ENCODE measurements around the gene MDFI.

Gene MDFI

DNA sequence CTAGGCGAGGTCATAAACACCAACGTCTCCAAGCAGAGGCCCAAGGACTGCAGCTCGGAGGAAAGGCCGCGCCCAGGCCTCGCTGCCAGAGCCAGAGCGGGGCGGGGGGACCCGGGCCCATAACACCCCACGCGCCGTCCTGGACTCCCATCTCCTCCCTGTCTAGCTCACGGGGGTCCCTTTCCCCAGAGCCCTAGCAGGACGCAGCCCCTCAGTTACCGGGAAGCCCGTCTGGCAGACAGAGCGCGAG, 44.9 kb downstream of the MDFI start:
- H3K9me3 ChIP-seq (ENCODE audit: control insufficient read depth in 5 of 5, low read length in 5 of 5) = no peaks in the 10 kb centered on the region
- H3K27ac ChIP-seq (ENCODE audit: low read depth, low read length) = peak overlapping the region; percentile 23
- H3K4me1 ChIP-seq (ENCODE audit: control insufficient read depth in 5 of 5, insufficient read depth in 5 of 5, low read length in 5 of 5) = peaks cover 2 to 40% (median 30%) of the 10 kb centered on the region in 5 donors
- peak overlapping the region in 4 of 5 donors; percentile 68 to 77 (median 73) for H3K9ac ChIP-seq (ENCODE audit: low read length in 5 of 5)
- peaks cover 0 to 34% (median 27%) of the 10 kb centered on the region in 5 donors for H3K36me3 ChIP-seq (ENCODE audit: control insufficient read depth in 5 of 5, insufficient read depth in 5 of 5, low read length in 5 of 5)
- peak overlapping the region in 4 of 5 donors; percentile 60 to 73 (median 64) for H3K4me3 ChIP-seq (ENCODE audit: low read depth in 1 of 5, low read length in 5 of 5)
- H3K27me3 ChIP-seq (ENCODE audit: control insufficient read depth in 5 of 5, insufficient read depth in 4 of 5, low read length in 5 of 5) = no peaks in the 10 kb centered on the region

DNA sequence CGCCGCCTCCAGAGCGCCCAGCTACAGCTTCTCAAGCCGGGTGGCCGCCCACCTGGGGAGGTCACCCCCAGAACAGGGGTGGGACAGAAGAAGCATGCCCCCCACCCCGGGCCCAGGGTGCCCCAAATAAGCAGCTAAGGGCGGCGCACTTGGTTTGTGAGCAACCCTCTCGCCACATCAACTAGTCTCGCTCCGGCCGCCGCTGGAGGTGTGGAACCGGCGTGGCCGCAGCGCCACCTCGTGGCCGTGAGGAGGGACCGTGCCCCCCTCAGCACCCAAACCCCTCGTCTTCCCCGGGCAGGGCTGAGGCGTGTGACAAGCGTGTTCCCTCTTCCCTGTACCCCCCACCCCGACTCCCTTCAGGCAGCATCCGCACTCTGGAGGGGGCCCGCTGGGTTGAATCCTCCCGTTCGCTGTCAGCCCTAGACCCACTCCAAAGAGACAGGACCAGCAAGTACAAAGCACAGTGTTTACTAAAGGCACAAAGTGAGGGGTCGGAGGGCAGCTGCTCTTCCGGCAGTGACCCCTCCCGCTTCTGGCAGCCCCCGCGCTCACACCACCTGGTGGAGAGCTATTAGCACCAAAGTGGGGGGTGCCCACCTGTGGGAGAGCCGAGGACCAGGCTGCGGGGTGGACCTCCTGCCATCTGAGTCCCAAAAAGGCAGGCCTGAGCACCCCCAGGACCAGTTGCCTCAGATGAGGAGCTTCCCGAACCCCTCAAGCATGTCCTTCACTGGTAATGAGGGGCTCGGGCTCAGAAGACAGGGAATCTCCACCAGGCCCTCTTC, 45.4 kb downstream of the MDFI start:
- H3K4me3 ChIP-seq (ENCODE audit: low read depth in 1 of 5, low read length in 5 of 5) = peak overlapping the region in 4 of 5 donors; percentile 60 to 73 (median 64)
- peaks cover 2 to 45% (median 35%) of the 10 kb centered on the region in 5 donors for H3K4me1 ChIP-seq (ENCODE audit: control insufficient read depth in 5 of 5, insufficient read depth in 5 of 5, low read length in 5 of 5)
- no peaks in the 10 kb centered on the region for H3K27me3 ChIP-seq (ENCODE audit: control insufficient read depth in 5 of 5, insufficient read depth in 4 of 5, low read length in 5 of 5)
- H3K9me3 ChIP-seq (ENCODE audit: control insufficient read depth in 5 of 5, low read length in 5 of 5) = no peaks in the 10 kb centered on the region
- peak overlapping the region; percentile 23 for H3K27ac ChIP-seq (ENCODE audit: low read depth, low read length)
- H3K9ac ChIP-seq (ENCODE audit: low read length in 5 of 5) = peak overlapping the region in 4 of 5 donors; percentile 68 to 77 (median 73)
- H3K36me3 ChIP-seq (ENCODE audit: control insufficient read depth in 5 of 5, insufficient read depth in 5 of 5, low read length in 5 of 5) = peaks cover 0 to 39% (median 32%) of the 10 kb centered on the region in 5 donors

DNA sequence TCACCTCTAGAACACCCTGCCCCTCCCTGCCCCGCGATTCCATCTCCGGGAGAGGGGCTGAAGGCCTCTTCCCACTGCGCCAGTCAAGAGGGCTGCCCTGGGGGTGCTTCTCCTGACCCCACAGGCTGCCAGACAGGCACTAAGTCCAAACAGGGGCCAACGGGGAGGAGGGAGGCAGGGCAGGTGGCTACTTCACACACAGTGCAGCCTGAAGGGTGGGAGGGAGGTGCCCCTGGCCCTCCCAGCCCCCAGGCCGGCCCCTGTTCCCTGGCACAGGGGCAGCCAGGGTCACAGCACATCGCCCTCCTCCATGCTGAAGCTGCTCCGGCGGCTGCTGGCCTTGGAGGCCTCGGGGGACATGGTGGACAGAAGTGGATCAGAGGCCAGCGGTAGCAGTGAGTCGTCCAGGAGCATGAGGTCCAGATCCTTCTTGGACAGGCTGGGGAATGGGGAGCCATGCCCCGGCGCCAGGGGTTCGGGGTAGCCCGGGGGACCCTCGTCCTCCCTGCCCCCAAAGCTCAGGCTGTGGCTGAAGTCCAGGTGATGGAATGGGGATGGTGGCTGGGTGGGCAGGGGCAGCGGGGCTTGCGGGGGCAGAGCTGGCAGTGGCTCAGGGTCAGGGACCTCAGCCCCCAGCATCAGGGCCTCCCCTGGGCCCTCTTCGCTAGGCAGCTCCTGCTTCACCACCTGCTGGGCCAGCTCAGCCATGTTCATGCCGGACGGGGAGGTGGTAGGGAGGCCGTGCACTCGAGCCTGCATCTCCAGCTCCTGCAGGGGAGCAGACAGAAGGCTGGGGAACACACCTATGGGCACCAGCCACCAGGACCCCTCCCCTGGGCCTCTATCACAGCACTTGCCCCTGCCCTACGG, 46.3 kb downstream of the MDFI start:
- peak overlapping the region in 1 of 5 donors; percentile 53 for H3K9ac ChIP-seq (ENCODE audit: low read length in 5 of 5)
- H3K27ac ChIP-seq (ENCODE audit: low read depth, low read length) = no peak overlapping the region
- H3K4me1 ChIP-seq (ENCODE audit: control insufficient read depth in 5 of 5, insufficient read depth in 5 of 5, low read length in 5 of 5) = peaks cover 2 to 53% (median 43%) of the 10 kb centered on the region in 5 donors
- H3K27me3 ChIP-seq (ENCODE audit: control insufficient read depth in 5 of 5, insufficient read depth in 4 of 5, low read length in 5 of 5) = no peaks in the 10 kb centered on the region
- no peak overlapping the region for H3K4me3 ChIP-seq (ENCODE audit: low read depth in 1 of 5, low read length in 5 of 5)
- H3K36me3 ChIP-seq (ENCODE audit: control insufficient read depth in 5 of 5, insufficient read depth in 5 of 5, low read length in 5 of 5) = peaks cover 0 to 47% (median 35%) of the 10 kb centered on the region in 5 donors
- H3K9me3 ChIP-seq (ENCODE audit: control insufficient read depth in 5 of 5, low read length in 5 of 5) = no peaks in the 10 kb centered on the region

DNA sequence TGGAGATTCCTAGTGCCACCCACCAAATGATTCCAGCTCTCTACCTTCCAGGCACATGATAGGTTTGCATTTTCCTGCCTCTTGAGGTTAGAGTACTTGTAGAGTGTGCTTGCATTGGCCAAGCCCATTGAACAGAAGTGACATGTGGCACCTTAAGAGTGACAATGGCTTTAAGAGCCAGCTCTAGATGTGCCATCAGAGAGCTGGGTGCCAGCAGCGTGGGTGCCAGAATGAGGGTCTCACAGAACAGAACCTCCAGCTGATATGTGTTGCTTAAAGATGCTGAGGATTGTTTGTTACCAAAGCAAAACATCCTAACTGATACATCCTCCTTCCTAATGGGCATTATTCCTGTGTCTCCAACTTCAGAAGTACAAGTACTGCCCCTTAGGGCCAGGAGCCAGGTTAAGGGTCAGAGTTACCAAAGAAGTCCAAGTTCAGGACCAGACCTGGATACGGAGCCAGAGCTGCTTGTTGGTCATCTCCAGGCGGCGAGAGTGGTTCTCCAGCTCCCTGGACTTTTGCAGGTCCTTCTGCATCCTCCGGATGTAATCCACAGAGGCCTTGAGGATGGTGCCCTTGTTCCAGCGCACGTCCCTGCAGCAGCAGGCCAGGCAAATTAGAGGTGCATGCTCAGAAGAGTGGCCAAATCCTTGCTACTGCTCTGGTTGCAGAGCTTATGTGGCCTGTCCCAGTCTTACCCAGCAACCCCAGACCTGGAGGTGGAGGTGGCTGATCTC, 47.5 kb downstream of the MDFI start:
- Histone ChIP-seq H3K4me1 (ENCODE audit: control insufficient read depth in 5 of 5, insufficient read depth in 5 of 5, low read length in 5 of 5) (peaks cover 2 to 55% (median 46%) of the 10 kb centered on the region in 5 donors), H3K27ac (ENCODE audit: low read depth, low read length) (no peak overlapping the region), H3K4me3 (ENCODE audit: low read depth in 1 of 5, low read length in 5 of 5) (no peak overlapping the region), H3K9ac (ENCODE audit: low read length in 5 of 5) (no peak overlapping the region), H3K9me3 (ENCODE audit: control insufficient read depth in 5 of 5, low read length in 5 of 5) (no peaks in the 10 kb centered on the region), H3K36me3 (ENCODE audit: control insufficient read depth in 5 of 5, insufficient read depth in 5 of 5, low read length in 5 of 5) (peaks cover 0 to 57% (median 40%) of the 10 kb centered on the region in 5 donors), H3K27me3 (ENCODE audit: control insufficient read depth in 5 of 5, insufficient read depth in 4 of 5, low read length in 5 of 5) (no peaks in the 10 kb centered on the region)

DNA sequence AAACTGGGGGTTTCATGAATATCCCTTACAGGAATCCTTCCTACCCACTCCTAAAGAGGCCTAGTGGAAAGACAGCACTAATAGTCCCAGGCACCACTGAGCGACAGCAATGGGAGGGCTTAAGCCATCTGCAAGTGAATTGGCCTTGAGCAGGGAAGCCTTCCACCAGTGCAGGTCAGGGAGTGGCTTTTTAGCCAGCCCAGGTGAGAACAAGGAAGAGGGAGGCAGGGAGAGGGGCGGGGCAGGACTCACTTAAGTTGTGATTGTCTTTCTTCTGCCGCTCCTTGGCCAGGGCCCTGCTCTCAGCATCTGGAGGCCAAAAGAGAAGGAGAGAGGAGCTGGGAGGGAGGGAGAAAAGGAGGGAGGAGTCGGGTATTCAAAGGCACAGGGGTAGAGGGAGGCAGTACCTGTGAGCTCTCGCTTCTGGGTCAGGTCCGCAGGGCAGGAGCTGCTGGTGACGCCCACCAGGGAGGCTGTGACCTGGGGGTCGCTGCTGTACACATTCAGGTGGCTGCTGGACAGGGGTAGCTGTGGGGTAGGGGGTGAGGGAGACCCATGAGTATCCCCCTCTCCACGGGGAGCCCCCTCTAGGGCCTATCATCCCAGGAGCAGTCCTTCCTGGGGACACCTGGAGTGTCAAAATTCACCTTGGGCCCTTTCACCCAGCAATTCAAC, 49.4 kb downstream of the MDFI start:
- Histone ChIP-seq H3K36me3 (ENCODE audit: control insufficient read depth in 5 of 5, insufficient read depth in 5 of 5, low read length in 5 of 5) (peaks cover 0 to 64% (median 43%) of the 10 kb centered on the region in 5 donors), H3K9ac (ENCODE audit: low read length in 5 of 5) (no peak overlapping the region), H3K27ac (ENCODE audit: low read depth, low read length) (no peak overlapping the region), H3K4me3 (ENCODE audit: low read depth in 1 of 5, low read length in 5 of 5) (no peak overlapping the region), H3K27me3 (ENCODE audit: control insufficient read depth in 5 of 5, insufficient read depth in 4 of 5, low read length in 5 of 5) (no peaks in the 10 kb centered on the region), H3K4me1 (ENCODE audit: control insufficient read depth in 5 of 5, insufficient read depth in 5 of 5, low read length in 5 of 5) (peaks cover 0 to 46% (median 40%) of the 10 kb centered on the region in 5 donors), H3K9me3 (ENCODE audit: control insufficient read depth in 5 of 5, low read length in 5 of 5) (no peaks in the 10 kb centered on the region)

DNA sequence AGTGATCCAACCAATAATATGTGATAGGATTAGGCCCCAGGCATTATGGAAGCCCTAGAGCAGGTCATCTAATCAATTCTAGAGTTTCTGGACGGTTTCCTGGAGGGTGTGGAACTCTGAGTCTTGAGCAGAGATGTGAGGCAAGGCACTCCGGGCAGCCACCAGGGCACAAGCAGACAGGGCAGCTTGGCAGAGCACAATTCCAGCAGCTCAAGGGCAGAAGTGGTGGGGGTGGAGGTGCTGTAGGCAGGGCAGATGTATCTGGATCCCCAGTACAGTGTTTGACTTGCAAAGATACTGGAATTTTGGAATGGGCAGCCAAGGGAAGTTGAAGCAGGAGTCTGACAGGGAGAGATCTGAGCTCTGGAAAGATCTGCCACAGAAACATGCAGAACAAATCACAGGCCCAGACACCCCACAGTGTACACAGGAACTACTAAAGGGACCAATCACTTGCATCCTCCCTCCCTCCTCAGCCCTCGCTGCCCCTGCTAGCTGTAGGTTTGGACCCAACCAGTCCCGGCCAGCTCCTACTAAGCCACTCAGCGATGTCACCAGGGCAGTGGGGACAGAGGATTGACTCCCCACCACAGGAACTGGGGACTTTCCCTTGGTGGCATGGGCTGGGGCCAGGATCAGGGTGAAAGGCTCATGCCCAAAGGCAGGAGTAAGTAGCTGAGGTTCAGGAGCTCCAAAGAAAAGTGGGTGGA, 50.1 kb downstream of the MDFI start:
- Histone ChIP-seq H3K36me3 (ENCODE audit: control insufficient read depth in 5 of 5, insufficient read depth in 5 of 5, low read length in 5 of 5) (peaks cover 0 to 64% (median 43%) of the 10 kb centered on the region in 5 donors), H3K9ac (ENCODE audit: low read length in 5 of 5) (no peak overlapping the region), H3K27me3 (ENCODE audit: control insufficient read depth in 5 of 5, insufficient read depth in 4 of 5, low read length in 5 of 5) (no peaks in the 10 kb centered on the region), H3K4me1 (ENCODE audit: control insufficient read depth in 5 of 5, insufficient read depth in 5 of 5, low read length in 5 of 5) (peaks cover 0 to 42% (median 32%) of the 10 kb centered on the region in 5 donors), H3K9me3 (ENCODE audit: control insufficient read depth in 5 of 5, low read length in 5 of 5) (no peaks in the 10 kb centered on the region), H3K4me3 (ENCODE audit: low read depth in 1 of 5, low read length in 5 of 5) (no peak overlapping the region), H3K27ac (ENCODE audit: low read depth, low read length) (no peak overlapping the region)

DNA sequence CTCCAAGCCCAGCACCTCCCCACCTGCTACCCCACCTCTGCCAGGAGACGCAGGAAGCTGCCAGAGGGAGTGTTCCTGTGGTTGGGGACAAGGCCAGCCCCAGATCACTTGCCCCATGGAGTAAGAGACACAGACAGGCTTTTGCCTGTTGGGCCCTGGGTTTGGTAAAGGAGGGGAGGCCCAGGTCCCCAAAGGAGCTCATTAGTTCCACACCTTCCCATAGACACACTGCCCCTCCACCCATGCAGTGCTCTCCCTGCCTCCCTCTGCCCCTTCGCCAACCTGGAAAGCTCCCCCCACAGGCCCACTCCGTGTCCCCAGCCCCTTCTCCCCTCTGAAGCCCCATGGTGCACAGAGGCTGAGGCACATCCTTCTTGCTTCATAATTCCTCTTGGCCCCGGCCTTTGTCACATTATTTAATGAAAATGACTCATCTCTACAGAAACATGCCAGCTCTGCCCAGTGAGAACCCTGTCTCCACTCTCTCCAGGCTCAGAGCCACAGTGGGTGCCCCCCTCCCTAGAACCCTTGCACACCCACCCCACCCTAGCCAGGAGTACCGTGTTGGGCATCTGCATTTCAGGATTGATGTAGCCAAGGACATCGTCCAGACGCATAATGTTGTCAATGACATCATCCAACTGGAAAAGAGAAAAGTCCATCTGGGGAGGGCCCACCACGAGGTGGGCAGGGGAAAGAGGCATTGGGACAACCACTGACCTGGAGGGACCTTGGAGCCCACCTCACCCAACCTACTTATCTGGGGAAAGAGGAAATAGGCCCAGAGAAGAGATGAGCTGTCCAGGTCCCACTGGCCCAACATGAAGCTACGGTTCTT, 51.1 kb downstream of the MDFI start:
- H3K4me1 ChIP-seq (ENCODE audit: control insufficient read depth in 5 of 5, insufficient read depth in 5 of 5, low read length in 5 of 5) = peaks cover 0 to 33% (median 22%) of the 10 kb centered on the region in 5 donors
- peak overlapping the region in 1 of 5 donors; percentile 31 for H3K9ac ChIP-seq (ENCODE audit: low read length in 5 of 5)
- H3K36me3 ChIP-seq (ENCODE audit: control insufficient read depth in 5 of 5, insufficient read depth in 5 of 5, low read length in 5 of 5) = peaks cover 0 to 64% (median 43%) of the 10 kb centered on the region in 5 donors
- peak overlapping the region; percentile 16 for H3K27ac ChIP-seq (ENCODE audit: low read depth, low read length)
- no peaks in the 10 kb centered on the region for H3K27me3 ChIP-seq (ENCODE audit: control insufficient read depth in 5 of 5, insufficient read depth in 4 of 5, low read length in 5 of 5)
- no peaks in the 10 kb centered on the region for H3K9me3 ChIP-seq (ENCODE audit: control insufficient read depth in 5 of 5, low read length in 5 of 5)
- H3K4me3 ChIP-seq (ENCODE audit: low read depth in 1 of 5, low read length in 5 of 5) = no peak overlapping the region

DNA sequence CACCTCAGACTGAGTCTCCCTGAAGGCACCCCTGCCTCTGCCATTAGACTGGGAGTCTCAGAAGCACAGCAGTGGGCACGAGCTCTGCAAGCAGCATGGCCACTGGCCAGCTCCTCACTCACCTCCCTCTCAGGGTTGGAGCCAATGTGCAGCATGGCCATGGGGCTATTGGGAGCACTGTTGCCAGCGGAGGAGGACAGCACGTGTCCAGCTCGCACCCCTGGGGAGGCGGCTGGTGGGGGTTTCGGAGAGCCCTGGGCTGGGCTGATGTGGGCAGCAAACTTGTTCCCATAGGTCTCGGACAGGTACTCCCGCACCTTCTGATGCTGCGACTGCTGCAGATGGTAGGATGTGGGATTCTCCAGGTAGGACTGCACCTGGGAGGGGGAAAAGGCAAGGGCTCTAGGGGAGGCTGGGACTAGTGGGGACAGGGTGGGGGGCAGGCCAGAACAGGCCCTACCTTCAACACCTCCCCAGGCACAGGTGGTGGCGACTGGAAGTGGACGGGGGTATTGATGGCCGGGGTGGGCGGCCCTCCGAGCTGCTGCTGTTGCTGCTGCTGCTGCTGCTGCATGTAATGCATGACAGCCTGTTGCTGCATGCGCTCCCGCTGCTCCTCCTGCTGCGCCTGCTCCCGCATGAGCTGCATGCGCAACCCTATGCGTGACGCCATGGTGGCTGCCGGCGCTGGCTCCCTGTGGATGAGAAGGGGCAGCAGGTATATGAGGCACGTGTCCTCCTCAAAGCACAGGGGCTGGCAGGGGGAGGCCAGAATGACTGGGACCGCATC, 52.5 kb downstream of the MDFI start:
- Histone ChIP-seq H3K27me3 (ENCODE audit: control insufficient read depth in 5 of 5, insufficient read depth in 4 of 5, low read length in 5 of 5) (no peaks in the 10 kb centered on the region), H3K4me3 (ENCODE audit: low read depth in 1 of 5, low read length in 5 of 5) (no peak overlapping the region), H3K27ac (ENCODE audit: low read depth, low read length) (no peak overlapping the region), H3K4me1 (ENCODE audit: control insufficient read depth in 5 of 5, insufficient read depth in 5 of 5, low read length in 5 of 5) (peaks cover 0 to 26% (median 15%) of the 10 kb centered on the region in 5 donors), H3K9me3 (ENCODE audit: control insufficient read depth in 5 of 5, low read length in 5 of 5) (no peaks in the 10 kb centered on the region), H3K9ac (ENCODE audit: low read length in 5 of 5) (no peak overlapping the region), H3K36me3 (ENCODE audit: control insufficient read depth in 5 of 5, insufficient read depth in 5 of 5, low read length in 5 of 5) (peaks cover 0 to 53% (median 36%) of the 10 kb centered on the region in 5 donors)

Data from subcutaneous abdominal adipose tissue (tissue), 5 donors.